HEK293 (cell line): ENCODE data around the gene ITPR2.

Experiments
- CTCF ChIA-PET: fragments of 350-600 bp; formaldehyde crosslinking; extraction: SDS; loops from one replicate; lab custom pipeline; 2021; ENCODE audit warnings: antibody characterized with exemption; lab: Yijun Ruan, JAX
- POLR2A ChIA-PET: fragments of 300-600 bp; formaldehyde crosslinking; extraction: SDS; loops from one replicate; lab custom pipeline; 2020; ENCODE audit warnings: antibody characterized with exemption, inconsistent platforms; lab: Yijun Ruan, JAX
- H3K27ac ChIP-seq: fragments of 200-500 bp; sonication (Bioruptor generic); 2 replicates; pipeline ENCODE4 v1.5.1; 2014; ENCODE audit warnings: low read depth, low read length, control low read depth, inconsistent platforms; ENCODE audit errors: extremely low read depth
- H3K36me3 ChIP-seq, 2 experiments: fragments of 200-500 bp in 1 of 2; sonication (Bioruptor generic) in 1 of 2; 1 replicate in 1 of 2; 2 replicates in 1 of 2; pipeline ENCODE4 v1.5.1; 2014 to 2017; ENCODE audit warnings: inconsistent platforms in 2 of 2, low read length in 2 of 2; ENCODE audit not compliant: control insufficient read depth in 2 of 2, insufficient read depth in 1 of 2
- H3K4me1 ChIP-seq: fragments of 200-500 bp; sonication (Bioruptor generic); 2 replicates; pipeline ENCODE4 v1.5.1; 2014; ENCODE audit warnings: mild to moderate bottlenecking, low read length, inconsistent platforms; ENCODE audit not compliant: control insufficient read depth, insufficient read depth
- H3K4me3 ChIP-seq: 2 replicates; pipeline ENCODE4 v1.5.1; 2011; ENCODE audit warnings: low read depth, mild to moderate bottlenecking, control low read depth, low read length, moderate library complexity
- H3K9me3 ChIP-seq: fragments of 200-500 bp; sonication (Bioruptor generic); 2 replicates; pipeline ENCODE4 v1.5.1; 2014; ENCODE audit warnings: low read depth, low read length, inconsistent platforms; ENCODE audit not compliant: control insufficient read depth, insufficient read depth
- BCL11B ChIP-seq: fragments of 450-650 bp; formaldehyde crosslinking; IDR thresholded peaks from 2 replicates; pipeline ENCODE4 v1.5.1; 2016; ENCODE audit warnings: low read depth, missing biosample characterization, missing genetic modification characterization
- EGR2 ChIP-seq: fragments of 450-650 bp; formaldehyde crosslinking; IDR thresholded peaks from 2 replicates; pipeline ENCODE4 v1.5.1; 2016; ENCODE audit warnings: low read depth, missing biosample characterization, missing genetic modification characterization
- MEIS1 ChIP-seq: sonication (generic); formaldehyde crosslinking; IDR thresholded peaks from 2 replicates; pipeline ENCODE4 v1.8.1; 2022; ENCODE audit warnings: missing genetic modification reagents, mild to moderate bottlenecking, borderline replicate concordance
- OSR2 ChIP-seq: fragments of 450-650 bp; formaldehyde crosslinking; IDR thresholded peaks from 2 replicates; pipeline ENCODE4 v1.5.1; 2016; ENCODE audit warnings: missing biosample characterization, missing genetic modification characterization
- REPIN1 ChIP-seq: fragments of 450-650 bp; formaldehyde crosslinking; IDR thresholded peaks from 2 replicates; pipeline ENCODE4 v1.5.1; 2017; ENCODE audit warnings: missing biosample characterization, missing genetic modification characterization, low read depth
- TSHZ1 ChIP-seq: fragments of 450-650 bp; formaldehyde crosslinking; IDR thresholded peaks from 2 replicates; pipeline ENCODE4 v1.5.1; 2016; ENCODE audit warnings: missing biosample characterization, missing genetic modification characterization, borderline replicate concordance
- YY2 ChIP-seq: fragments of 450-650 bp; formaldehyde crosslinking; IDR thresholded peaks from 2 replicates; pipeline ENCODE4 v1.5.1; 2016; ENCODE audit warnings: missing biosample characterization, missing genetic modification characterization
- ZBTB26 ChIP-seq: fragments of 450-650 bp; formaldehyde crosslinking; optimal IDR thresholded peaks from 2 replicates; pipeline ENCODE3; 2016; ENCODE audit warnings: missing biosample characterization, mild to moderate bottlenecking, missing genetic modification characterization
- ZBTB6 ChIP-seq: fragments of 450-650 bp; formaldehyde crosslinking; IDR thresholded peaks from 2 replicates; pipeline ENCODE4 v1.5.1; 2017; ENCODE audit warnings: missing biosample characterization, missing genetic modification characterization
- ZBTB7A ChIP-seq: fragments of 450-650 bp; formaldehyde crosslinking; IDR thresholded peaks from 2 replicates; pipeline ENCODE4 v1.5.1; 2016; ENCODE audit warnings: low read depth, missing biosample characterization, missing genetic modification characterization
- ZFHX2 ChIP-seq: fragments of 450-650 bp; formaldehyde crosslinking; conservative IDR thresholded peaks from 2 replicates; pipeline ENCODE4 v1.5.1; 2016; ENCODE audit warnings: missing biosample characterization, missing genetic modification characterization
- ZIC2 ChIP-seq: fragments of 450-650 bp; formaldehyde crosslinking; IDR thresholded peaks from 2 replicates; pipeline ENCODE4 v1.5.1; 2016; ENCODE audit warnings: missing biosample characterization, missing genetic modification characterization
- ZNF140 ChIP-seq: fragments of 450-650 bp; formaldehyde crosslinking; IDR thresholded peaks from 2 replicates; pipeline ENCODE4 v1.5.1; 2016; ENCODE audit warnings: missing biosample characterization, missing genetic modification characterization
- ZNF362 ChIP-seq: fragments of 450-650 bp; formaldehyde crosslinking; IDR thresholded peaks from 2 replicates; pipeline ENCODE4 v1.5.1; 2016; ENCODE audit warnings: missing biosample characterization, missing genetic modification characterization
- ZNF529 ChIP-seq: fragments of 450-650 bp; formaldehyde crosslinking; IDR thresholded peaks from 2 replicates; pipeline ENCODE4 v1.5.1; 2017; ENCODE audit warnings: missing genetic modification characterization, missing biosample characterization; ENCODE audit not compliant: insufficient replicate concordance
- ZNF549 ChIP-seq: fragments of 450-650 bp; IDR thresholded peaks from 2 replicates; pipeline ENCODE4 v1.5.1; 2018; ENCODE audit warnings: missing biosample characterization, missing genetic modification characterization, mild to moderate bottlenecking, inconsistent platforms, moderate library complexity
- ZNF843 ChIP-seq: fragments of 450-650 bp; formaldehyde crosslinking; IDR thresholded peaks from 2 replicates; pipeline ENCODE4 v1.5.1; 2016; ENCODE audit warnings: missing biosample characterization, missing genetic modification characterization

ITPR2 gene

DNA sequence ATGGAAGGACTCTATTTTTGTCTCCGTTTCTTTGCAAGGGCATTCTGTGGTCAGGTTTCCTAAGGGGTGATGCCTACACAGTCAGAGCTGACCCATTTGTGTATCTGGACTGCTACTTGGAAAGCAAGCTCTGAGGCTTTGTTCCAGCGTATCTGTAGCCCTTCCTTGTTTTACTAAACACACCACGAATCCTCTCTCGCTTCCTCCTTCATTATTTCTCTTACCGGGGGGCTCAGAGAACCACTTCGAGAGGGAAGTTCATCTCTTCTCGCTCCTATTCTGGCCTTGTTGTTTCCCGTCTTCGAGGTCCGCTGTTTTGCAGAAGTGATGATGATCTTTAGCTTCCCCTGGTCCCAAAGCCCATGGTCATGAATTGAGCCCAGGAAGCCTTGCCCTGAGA, 472.9 kb downstream of the ITPR2 start (continued):
- TF ChIP-seq TSHZ1 (no peak), BCL11B (no peak), ZNF140 (tag by site-specific recombination) (no peak), OSR2 (tag by site-specific recombination) (no peak)
- TF ChIP-seq, all 188 proteins: peak for 0

GRCh38 chr12:26359576-26359975, 473.4 kb downstream of the ITPR2 start:
- ChIA-PET POLR2A (no interaction called here), CTCF (no interaction called here)
- TF ChIP-seq MEIS1 (CRISPR knock-in tag) = no peak
- no peak for TF ChIP-seq ZNF843 (tag by site-specific recombination)
- TF ChIP-seq ZBTB7A (tag by site-specific recombination) = no peak
- TF ChIP-seq OSR2 (tag by site-specific recombination) = no peak
- TF ChIP-seq ZFHX2 (tag by site-specific recombination) = peak; percentile 84
- no peak for TF ChIP-seq ZBTB26
- no peak for TF ChIP-seq REPIN1 (tag by site-specific recombination)
- no peak for TF ChIP-seq ZNF529
- peak; percentile 69; the same call in 1 of the 2 replicates for TF ChIP-seq EGR2 (tag by site-specific recombination)
- H3K9me3 ChIP-seq = no peaks in the 10 kb centered on the region
- no peak overlapping the region for H3K4me3 ChIP-seq
- no peaks in the 10 kb centered on the region for H3K4me1 ChIP-seq
- no peak overlapping the region for H3K27ac ChIP-seq
- no peaks in the 10 kb centered on the region for H3K36me3 ChIP-seq

- TF ChIP-seq ZNF362 (no peak), ZIC2 (tag by site-specific recombination) (peak; percentile 73)
These were observed 474.3 kb downstream of the ITPR2 start for GRCh38 chr12:26358651-26359050.

GRCh38 chr12:26347300-26347699, 485.7 kb downstream of the ITPR2 start:
- Histone ChIP-seq H3K36me3 (no peaks in the 10 kb centered on the region), H3K4me3 (no peak overlapping the region), H3K9me3 (no peaks in the 10 kb centered on the region), H3K4me1 (peaks cover 4% of the 10 kb centered on the region; the same call in 1 of the 2 replicates), H3K27ac (no peak overlapping the region)
- TF ChIP-seq ZBTB6 (tag by site-specific recombination) = no peak
- TF ChIP-seq ZNF549 (tag by site-specific recombination) = no peak
- no peak for TF ChIP-seq YY2 (tag by site-specific recombination)
- CTCF ChIA-PET = interaction anchor here (1.0 kb wide), 1 partner anchor 267 kb away, joined by 3 read pairs; no protein-coding TSS in a partner anchor
- POLR2A ChIA-PET = interaction anchor here (0.5 kb wide), 1 partner anchor 137 kb away, joined by 3 read pairs; no protein-coding TSS in a partner anchor

More at GRCh38 chr12:26358651-26359050, 474.3 kb downstream of the ITPR2 start:
- no peaks in the 10 kb centered on the region for H3K4me1 ChIP-seq
- H3K36me3 ChIP-seq = no peaks in the 10 kb centered on the region
- no peak overlapping the region for H3K4me3 ChIP-seq
- H3K9me3 ChIP-seq = no peaks in the 10 kb centered on the region
- POLR2A ChIA-PET = interaction anchor here (0.6 kb wide), 1 partner anchor 234 kb away, joined by 4 read pairs; the partner anchor contains the start of gene BHLHE41
- no peak overlapping the region for H3K27ac ChIP-seq
- CTCF ChIA-PET = interaction anchor here (0.5 kb wide), 1 partner anchor 261 kb away, joined by 3 read pairs; no protein-coding TSS in a partner anchor
